Dendritic cell treated with granulocyte-macrophage colony-stimulating factor and Interleukin-4, amounts not matched to agents 40 ng/mL and 50 ng/mL, for 4 days (primary cell): ENCODE data around the gene GSG1L.
A peak's percentile ranks its signal among the peaks of the same experiment; 100 is the strongest.

Experiments
- H3K27ac Mint-ChIP-seq: one replicate; pipeline ENCODE4 v1.8.0; 2022; ENCODE audit warnings: mild to moderate bottlenecking, mixed read lengths
- H3K27me3 Mint-ChIP-seq: one replicate; pipeline ENCODE4 v1.8.0; 2022; ENCODE audit warnings: mild to moderate bottlenecking, mixed read lengths
- H3K36me3 Mint-ChIP-seq: one replicate; pipeline ENCODE4 v1.8.0; 2022; ENCODE audit warnings: low read depth, mixed read lengths
- H3K4me1 Mint-ChIP-seq: one replicate; pipeline ENCODE4 v1.8.0; 2022; ENCODE audit warnings: low read depth, mixed read lengths
- H3K4me3 Mint-ChIP-seq: one replicate; pipeline ENCODE4 v1.8.0; 2022; ENCODE audit warnings: mild to moderate bottlenecking, moderate library complexity, mixed read lengths
- H3K9me3 Mint-ChIP-seq: one replicate; pipeline ENCODE4 v1.8.0; 2022; ENCODE audit warnings: mixed read lengths
- intact Hi-C: fragments of 100-400 bp; cut with micrococcal nuclease; formaldehyde crosslinking; loops from one replicate; pipeline ENCODE4 v1.15.0; 2022

The GSG1L gene

DNA sequence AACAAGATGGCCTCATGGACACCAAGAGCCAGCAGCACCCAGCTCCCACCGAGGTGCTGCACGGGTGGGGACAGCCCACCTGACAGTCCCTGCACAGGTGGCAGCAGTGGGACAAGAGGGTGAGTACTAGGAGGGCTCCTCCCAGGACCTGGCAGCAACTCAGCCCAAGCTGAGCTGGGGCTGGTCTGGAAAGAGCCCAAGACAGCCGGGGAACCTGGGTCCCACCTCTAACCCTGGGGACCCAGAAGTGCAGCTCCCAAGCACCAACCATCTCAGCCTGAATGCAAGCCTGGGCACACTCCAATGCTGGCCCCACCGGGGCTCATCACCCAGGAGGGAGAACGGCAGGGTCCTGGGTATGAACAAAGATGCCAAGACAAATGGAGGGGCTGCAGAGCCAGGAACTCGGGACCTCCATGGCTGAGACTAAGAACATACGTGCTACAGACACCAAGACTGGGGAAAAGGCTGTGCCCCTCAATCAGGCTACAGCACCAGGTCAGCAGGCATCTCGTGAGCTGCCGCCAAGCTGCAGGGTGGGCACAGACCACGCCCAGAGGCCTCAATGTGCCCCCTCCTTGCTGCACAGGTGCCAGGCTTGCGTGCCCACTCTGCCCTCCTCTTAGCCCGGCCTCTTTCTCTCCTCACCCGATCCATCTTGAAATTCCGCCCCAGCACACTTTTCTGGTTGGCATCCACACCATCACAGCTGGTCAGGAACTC lies 37.5 kb upstream of the GSG1L start:
- H3K27ac Mint-ChIP-seq = no peak overlapping the region
- no peak overlapping the region for H3K4me3 Mint-ChIP-seq
- peaks cover 100% of the 10 kb centered on the region for H3K36me3 Mint-ChIP-seq
- no peaks in the 10 kb centered on the region for H3K27me3 Mint-ChIP-seq
- no peaks in the 10 kb centered on the region for H3K9me3 Mint-ChIP-seq
- no peaks in the 10 kb centered on the region for H3K4me1 Mint-ChIP-seq
- intact Hi-C loops = no loop called here

DNA sequence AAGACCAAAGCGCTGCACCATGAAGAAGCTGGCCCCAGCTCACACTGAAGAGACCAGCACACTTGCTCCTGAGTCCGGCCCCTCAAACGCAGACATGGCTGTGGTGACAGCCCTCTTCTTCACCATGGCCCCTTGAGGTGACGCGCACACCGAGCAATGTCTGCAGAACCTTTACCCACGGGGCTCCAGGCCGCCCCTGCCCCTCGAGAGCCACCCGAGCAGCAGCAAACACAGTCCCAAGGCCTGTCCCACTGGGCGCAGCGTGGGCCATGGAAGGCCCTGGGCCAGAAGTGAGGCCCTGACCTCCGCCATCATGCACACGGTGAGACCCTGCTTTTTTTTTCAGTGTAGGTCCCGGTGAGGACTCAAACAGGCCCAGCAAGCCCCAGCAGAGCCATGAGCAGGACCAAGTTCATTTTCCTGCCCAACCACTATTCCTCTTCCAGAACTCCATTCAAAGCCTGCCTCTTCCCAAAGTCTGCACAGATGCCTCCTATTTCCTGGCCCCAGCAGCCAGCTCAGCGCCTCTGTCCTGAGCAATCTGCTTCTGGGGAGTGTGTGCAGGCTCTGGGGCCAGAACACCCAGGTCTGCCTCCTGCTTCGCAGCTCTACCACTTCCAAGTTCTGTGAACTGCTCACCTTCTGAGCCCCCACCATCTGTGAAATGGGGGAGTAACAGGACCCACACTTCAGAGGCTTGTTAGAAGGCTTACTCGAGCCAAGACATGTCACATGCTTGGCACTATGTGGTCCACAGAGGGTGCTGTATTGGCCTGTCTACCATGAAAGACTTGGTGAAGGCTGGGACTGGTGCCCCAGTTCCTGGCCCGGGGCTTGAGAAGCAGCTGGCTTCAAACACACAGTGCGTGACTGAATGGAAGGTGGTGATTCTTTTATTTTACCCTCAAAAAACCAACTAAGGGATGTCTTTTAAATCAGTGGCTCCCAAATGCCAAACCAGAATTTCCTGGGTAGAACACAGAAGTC lies 35.7 kb upstream of the GSG1L start:
- Mint-ChIP-seq H3K4me1 (no peaks in the 10 kb centered on the region), H3K4me3 (no peak overlapping the region), H3K27me3 (no peaks in the 10 kb centered on the region), H3K27ac (no peak overlapping the region), H3K36me3 (peaks cover 89% of the 10 kb centered on the region), H3K9me3 (no peaks in the 10 kb centered on the region)
- intact Hi-C loops = no loop called here

DNA sequence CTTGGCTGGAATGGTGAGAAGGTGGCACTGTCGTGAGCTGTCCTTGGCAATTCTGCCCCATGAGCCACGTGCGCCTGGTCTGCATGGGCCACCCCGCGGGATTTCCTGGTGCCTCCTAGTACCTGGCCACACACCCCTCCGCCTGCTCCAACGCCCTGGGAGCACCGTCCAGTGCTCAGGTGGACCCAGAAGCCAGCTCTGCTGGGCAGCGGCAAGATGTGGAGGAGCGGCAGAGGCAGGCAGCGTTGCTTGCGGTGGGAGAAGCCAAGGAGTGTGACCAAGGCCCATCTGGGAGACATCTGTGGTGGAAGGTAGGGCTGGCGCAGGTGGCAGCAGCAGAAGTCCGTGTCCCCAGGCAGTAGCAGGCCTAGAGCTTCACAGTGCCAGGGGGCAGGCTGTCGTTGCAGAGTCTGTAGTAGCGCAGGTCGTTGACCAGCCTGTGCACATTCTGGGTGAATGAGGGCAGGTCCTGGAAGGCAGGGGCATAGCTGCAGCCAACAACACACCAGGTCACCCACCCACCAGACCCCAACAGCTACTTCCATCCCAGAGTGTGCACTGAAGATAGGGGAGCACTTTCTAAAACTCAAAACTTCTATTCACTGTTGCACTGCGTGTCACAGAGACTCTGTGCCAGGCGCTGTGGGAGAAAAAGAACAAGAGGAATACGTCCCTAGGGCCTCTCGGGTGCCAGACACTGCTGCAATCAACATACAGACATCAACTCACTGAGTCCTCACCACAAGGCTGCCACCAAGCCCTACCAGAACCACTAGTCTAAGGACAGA lies 34.9 kb upstream of the GSG1L start:
- H3K4me1 Mint-ChIP-seq = no peaks in the 10 kb centered on the region
- intact Hi-C loops = no loop called here
- no peak overlapping the region for H3K27ac Mint-ChIP-seq
- peaks cover 89% of the 10 kb centered on the region for H3K36me3 Mint-ChIP-seq
- no peak overlapping the region for H3K4me3 Mint-ChIP-seq
- no peaks in the 10 kb centered on the region for H3K9me3 Mint-ChIP-seq
- no peaks in the 10 kb centered on the region for H3K27me3 Mint-ChIP-seq

DNA sequence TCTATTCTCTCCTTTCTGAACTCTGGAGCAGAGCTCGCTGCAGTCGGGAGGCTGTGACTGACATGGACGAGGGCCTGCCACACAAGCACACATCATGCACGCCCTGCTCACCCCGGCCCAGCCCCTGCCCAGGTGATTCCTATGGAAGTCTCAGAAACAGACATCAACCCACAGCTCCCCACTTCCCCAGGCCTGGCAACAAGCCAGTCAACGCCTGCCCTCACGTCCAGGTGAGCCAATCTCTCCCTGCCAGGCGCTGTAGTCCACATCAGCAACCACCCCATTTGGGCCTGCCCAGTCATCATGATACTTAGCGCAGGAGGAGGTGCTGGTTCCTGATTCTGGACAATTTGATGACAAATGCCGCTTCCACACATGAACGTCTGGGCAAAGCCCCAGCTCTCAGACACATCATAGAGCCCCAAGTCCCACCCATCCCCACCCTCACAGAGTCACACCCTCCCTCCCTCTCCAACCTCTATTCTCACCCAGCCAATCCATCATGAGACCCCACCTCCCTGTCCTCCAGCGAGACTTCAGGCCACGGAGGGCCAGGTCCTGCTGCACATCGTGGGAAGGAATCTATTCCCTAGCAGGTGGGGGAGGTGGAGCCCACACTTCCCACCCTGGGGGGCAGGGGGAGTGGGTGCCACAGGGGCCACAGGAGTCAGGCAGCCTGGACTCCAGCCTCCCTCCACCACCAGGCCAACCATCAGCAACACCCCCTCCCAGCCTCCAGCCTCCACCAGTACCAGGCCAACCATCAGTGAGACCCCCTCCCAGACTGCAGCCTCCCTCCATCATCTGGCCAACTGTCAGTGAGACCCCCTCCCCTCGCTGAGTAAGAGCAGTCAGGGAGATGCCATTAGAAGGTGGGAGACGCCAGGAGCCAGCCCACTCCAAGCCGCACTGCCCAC lies 33.7 kb upstream of the GSG1L start:
- intact Hi-C loops = no loop called here
- no peaks in the 10 kb centered on the region for H3K27me3 Mint-ChIP-seq
- no peaks in the 10 kb centered on the region for H3K4me1 Mint-ChIP-seq
- H3K4me3 Mint-ChIP-seq = no peak overlapping the region
- no peaks in the 10 kb centered on the region for H3K9me3 Mint-ChIP-seq
- peaks cover 89% of the 10 kb centered on the region for H3K36me3 Mint-ChIP-seq
- no peak overlapping the region for H3K27ac Mint-ChIP-seq

DNA sequence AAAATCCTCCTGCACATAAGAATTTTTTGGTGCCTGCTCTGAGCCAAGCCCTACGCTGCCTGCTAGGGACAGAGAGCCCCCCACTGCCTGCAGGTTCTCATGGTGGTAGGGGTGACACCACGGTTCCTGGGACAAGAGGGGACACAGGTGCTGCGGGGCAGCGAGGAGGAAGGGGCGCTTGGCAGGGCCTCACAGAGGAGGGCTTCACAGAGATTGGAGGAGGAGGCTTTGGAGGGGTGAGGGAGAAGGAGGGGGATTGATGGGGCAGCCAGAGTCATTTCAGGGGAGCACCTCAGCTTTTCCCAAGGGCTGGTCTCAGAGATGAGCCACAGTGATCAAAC lies 29.8 kb upstream of the GSG1L start:
- H3K27me3 Mint-ChIP-seq = no peaks in the 10 kb centered on the region
- intact Hi-C loops = no loop called here
- no peaks in the 10 kb centered on the region for H3K4me1 Mint-ChIP-seq
- no peak overlapping the region for H3K27ac Mint-ChIP-seq
- no peak overlapping the region for H3K4me3 Mint-ChIP-seq
- H3K36me3 Mint-ChIP-seq = peaks cover 52% of the 10 kb centered on the region
- H3K9me3 Mint-ChIP-seq = no peaks in the 10 kb centered on the region

DNA sequence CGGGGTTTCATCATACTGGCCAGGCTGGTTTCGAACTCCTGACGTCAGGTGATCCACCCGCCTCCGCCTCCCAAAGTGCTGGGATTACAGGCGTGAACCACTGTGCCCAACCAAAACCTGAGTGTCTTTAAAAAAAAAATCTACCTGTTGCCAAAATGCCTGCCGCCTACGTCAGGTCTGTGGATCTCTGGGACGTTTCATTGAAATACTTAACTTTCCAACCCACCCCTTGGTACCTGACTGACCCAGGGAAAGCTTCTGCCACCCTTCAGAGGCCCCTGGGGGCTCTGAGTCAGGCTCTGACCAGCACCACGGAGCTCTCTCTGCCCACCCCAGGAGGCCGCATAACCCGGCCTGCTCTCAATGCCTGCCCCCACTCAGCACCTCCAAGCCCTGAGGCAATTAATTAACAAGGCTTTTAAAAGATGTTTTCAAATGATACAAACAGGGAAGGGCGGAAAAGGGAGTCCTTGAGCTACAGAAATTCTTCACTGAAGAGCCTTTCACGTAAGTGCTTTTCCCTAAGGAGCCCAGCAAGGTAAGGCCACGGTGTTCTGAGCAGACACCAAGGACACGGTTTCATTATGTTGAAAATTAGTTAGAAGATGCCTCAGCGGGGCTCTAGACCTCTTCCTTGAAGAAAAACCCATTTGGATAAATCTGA lies 29.3 kb upstream of the GSG1L start:
- intact Hi-C loops = no loop called here
- Mint-ChIP-seq H3K4me1 (no peaks in the 10 kb centered on the region), H3K27ac (no peak overlapping the region), H3K9me3 (no peaks in the 10 kb centered on the region), H3K36me3 (peaks cover 47% of the 10 kb centered on the region), H3K4me3 (no peak overlapping the region), H3K27me3 (no peaks in the 10 kb centered on the region)

DNA sequence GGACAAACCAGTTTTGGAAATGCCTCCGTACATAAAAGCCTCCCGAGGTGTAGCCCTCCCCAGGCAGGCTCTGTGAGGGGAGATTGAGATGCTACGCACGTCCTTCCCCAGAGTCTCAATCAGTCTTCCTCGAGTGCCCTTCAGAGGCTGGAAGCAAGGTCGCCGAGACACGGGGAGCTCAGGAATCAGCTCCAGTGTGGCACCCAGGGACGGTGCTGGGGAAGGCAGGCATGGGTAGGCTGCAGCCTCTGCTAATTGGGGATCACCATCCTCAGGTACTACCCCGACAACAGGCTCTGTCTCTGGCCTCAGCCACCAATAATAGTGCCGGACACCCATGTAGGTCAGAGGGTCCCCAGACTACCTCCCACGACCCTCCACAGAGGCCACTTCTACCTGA lies 28.1 kb upstream of the GSG1L start:
- Mint-ChIP-seq H3K4me3 (no peak overlapping the region), H3K27ac (no peak overlapping the region), H3K9me3 (no peaks in the 10 kb centered on the region), H3K4me1 (no peaks in the 10 kb centered on the region), H3K27me3 (no peaks in the 10 kb centered on the region), H3K36me3 (peaks cover 35% of the 10 kb centered on the region)
- intact Hi-C loops = no loop called here

DNA sequence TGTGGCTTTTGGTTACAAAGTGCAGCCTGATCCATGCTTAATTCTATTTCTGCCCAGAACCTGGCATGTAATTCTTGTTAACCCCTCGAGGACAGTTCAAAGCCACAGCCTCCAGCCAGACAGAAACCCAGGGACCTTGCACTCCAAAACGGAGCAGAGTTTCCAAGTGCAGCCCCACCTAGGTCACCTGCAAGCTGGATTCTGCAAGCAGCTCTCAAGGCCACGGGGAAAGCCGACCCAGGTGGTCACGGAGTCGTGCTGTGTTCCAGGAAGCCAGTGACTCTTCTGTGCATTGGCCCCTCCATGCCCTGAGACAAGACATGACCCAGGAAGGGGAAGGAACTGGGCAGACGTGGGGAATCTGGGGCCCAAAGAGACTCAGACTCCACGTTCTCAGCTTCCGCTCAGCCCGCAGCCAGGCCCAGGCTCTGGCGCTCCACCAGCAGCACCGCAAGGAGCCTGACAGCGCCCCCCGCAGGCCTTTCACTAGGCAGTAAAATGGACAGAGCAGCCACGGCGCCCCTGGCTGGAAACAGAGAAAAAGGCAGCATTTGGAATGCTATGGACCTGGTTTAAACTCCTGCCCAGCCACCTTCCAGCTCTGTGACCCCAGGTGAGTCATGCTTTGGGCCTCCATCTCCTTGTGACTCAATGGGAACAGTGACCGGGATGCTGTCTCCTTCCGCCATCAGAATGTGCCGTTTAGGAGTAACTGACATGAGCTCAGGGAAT lies 27.3 kb upstream of the GSG1L start:
- Mint-ChIP-seq H3K27me3 (no peaks in the 10 kb centered on the region), H3K27ac (peak overlapping the region; percentile 19), H3K9me3 (no peaks in the 10 kb centered on the region), H3K4me3 (no peak overlapping the region), H3K4me1 (no peaks in the 10 kb centered on the region), H3K36me3 (peaks cover 26% of the 10 kb centered on the region)
- intact Hi-C loops = no loop called here

DNA sequence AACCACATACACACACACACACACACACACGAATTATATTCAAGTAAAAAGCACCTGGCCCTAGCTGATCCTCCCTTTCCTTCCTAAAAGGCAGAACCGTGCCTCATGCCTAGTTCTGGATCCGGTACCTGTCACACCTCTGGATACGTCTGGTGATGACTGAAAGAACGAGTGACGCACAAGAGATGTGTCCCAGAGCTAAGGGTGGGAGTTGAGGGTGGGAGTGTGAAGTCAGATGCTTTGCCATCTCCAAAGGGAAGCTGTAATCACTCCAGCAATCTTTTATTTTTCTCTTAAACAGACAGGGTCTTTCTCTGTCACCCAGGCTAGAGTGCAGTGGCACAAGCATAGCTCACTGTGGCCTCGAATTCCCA lies 26.5 kb upstream of the GSG1L start:
- Mint-ChIP-seq H3K27ac (peak overlapping the region; percentile 19), H3K27me3 (no peaks in the 10 kb centered on the region), H3K4me1 (no peaks in the 10 kb centered on the region), H3K9me3 (no peaks in the 10 kb centered on the region), H3K36me3 (peaks cover 23% of the 10 kb centered on the region), H3K4me3 (no peak overlapping the region)
- intact Hi-C loops = no loop called here

DNA sequence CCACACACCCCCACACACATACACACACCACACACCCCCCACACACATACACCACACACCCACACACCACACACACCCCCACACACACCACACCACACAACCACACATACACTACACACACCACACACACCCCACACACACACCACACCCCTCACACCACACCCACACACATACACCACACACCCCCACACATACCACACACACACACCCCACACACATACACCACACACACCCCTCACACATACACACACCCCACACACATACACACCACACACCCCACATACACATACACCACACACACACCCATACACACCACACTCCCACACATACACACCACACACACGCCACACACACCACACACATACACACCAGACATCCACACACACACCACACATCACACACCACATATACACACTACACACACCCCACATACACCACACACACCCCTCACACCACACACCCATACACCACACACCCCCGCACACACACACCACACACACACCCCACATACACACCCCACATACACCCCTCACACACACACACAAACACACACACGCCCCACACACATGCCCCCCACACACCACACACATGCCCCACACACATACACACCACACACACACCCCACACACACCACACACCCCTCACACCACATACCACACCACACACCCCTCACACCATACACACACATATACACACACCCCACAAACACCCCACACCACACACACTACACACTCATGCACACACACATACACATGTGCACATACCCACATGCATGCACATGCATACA lies 25.9 kb upstream of the GSG1L start:
- H3K27ac Mint-ChIP-seq = peak overlapping the region; percentile 19
- no peaks in the 10 kb centered on the region for H3K27me3 Mint-ChIP-seq

DNA sequence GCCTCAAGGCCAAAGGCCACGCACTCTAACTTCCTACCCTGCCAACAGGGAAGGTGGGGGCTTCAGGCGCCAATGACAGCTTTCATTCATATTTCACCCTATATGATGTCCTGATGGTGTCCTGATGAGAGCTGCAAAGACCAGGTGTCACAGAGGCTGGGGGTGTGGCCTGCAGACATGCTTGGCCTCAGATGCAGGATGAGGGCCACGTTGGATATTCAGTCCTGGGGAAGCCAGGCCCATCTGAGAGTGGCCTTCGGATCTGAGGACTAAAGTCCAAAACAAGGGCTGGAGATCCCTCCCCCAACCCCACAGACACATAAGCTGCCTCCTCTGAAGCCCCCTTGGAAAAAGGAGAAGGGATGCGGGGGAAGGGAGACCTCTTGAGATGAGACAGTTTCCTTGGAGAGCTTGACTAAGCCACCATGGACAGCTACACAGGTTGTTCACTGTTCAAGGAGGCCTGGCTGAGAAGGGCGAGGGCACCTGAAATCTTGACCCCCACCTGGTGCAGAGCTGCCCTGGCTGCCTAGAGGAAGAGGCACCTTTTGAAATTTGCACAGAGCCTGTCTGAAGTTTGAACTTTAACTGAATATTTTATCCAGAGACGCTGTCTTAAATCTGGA lies 24.3 kb upstream of the GSG1L start:
- Mint-ChIP-seq H3K4me1 (no peaks in the 10 kb centered on the region), H3K4me3 (no peak overlapping the region), H3K27ac (peak overlapping the region; percentile 32), H3K36me3 (peaks cover 7% of the 10 kb centered on the region), H3K9me3 (no peaks in the 10 kb centered on the region), H3K27me3 (no peaks in the 10 kb centered on the region)
- intact Hi-C loops = no loop called here

More for the DNA sequence above, 25.9 kb upstream of the GSG1L start:
- Mint-ChIP-seq H3K4me3 (no peak overlapping the region), H3K36me3 (peaks cover 23% of the 10 kb centered on the region), H3K9me3 (no peaks in the 10 kb centered on the region), H3K4me1 (no peaks in the 10 kb centered on the region)
- intact Hi-C loops = no loop called here
